Loucy (cell line): Measurements from ENCODE around the gene PTPRC.

Source experiments
- H2AFZ ChIP-seq: fragments of 200-600 bp; sonication (generic); 2 replicates; pipeline ENCODE4 v1.6.0; 2016; ENCODE audit warnings: antibody characterized with exemption, mild to moderate bottlenecking, low read length, moderate library complexity
- H3F3A ChIP-seq: fragments of 200-600 bp; 2 replicates; pipeline ENCODE4 v1.6.0; 2016; ENCODE audit warnings: antibody characterized with exemption, low read depth, mild to moderate bottlenecking
- H3K27me3 ChIP-seq: fragments of 200-600 bp; sonication (generic); 2 replicates; pipeline ENCODE4 v1.6.1; 2014; ENCODE audit warnings: low read length, mild to moderate bottlenecking; ENCODE audit not compliant: insufficient read depth, poor library complexity, severe bottlenecking
- H3K36me3 ChIP-seq: fragments of 200-600 bp; sonication (generic); 2 replicates; pipeline ENCODE4 v1.6.1; 2016; ENCODE audit warnings: low read length; ENCODE audit not compliant: insufficient read depth
- H3K4me1 ChIP-seq: fragments of 200-600 bp; sonication (generic); 2 replicates; pipeline ENCODE4 v1.5.1; 2014; ENCODE audit warnings: low read length, mild to moderate bottlenecking; ENCODE audit not compliant: insufficient read depth, poor library complexity, severe bottlenecking
- H3K4me2 ChIP-seq: fragments of 200-600 bp; sonication (generic); 2 replicates; pipeline ENCODE4 v1.6.0; 2014; ENCODE audit warnings: antibody characterized with exemption, low read length, low read depth, mild to moderate bottlenecking; ENCODE audit not compliant: poor library complexity, severe bottlenecking
- H3K4me3 ChIP-seq: fragments of 200-600 bp; sonication (generic); 2 replicates; pipeline ENCODE4 v1.5.1; 2014; ENCODE audit warnings: low read length, mild to moderate bottlenecking, mixed read lengths; ENCODE audit not compliant: poor library complexity, severe bottlenecking
- H3K79me2 ChIP-seq: fragments of 200-600 bp; sonication (generic); 2 replicates; pipeline ENCODE4 v1.6.1; 2014; ENCODE audit warnings: low read length; ENCODE audit not compliant: insufficient read depth
- H3K9ac ChIP-seq: fragments of 200-600 bp; sonication (generic); 2 replicates; pipeline ENCODE4 v1.6.0; 2014; ENCODE audit warnings: mild to moderate bottlenecking, low read depth, low read length, moderate library complexity; ENCODE audit not compliant: poor library complexity, severe bottlenecking
- H3K9me2 ChIP-seq: fragments of 200-600 bp; sonication (generic); replicated peaks from 2 replicates; pipeline ENCODE4 v1.6.1; 2016; ENCODE audit warnings: low read depth, low read length, mixed read lengths
- H3K9me3 ChIP-seq: fragments of 200-600 bp; sonication (generic); 2 replicates; pipeline ENCODE4 v1.6.1; 2014; ENCODE audit warnings: mild to moderate bottlenecking, antibody characterized with exemption, low read length, low read depth; ENCODE audit not compliant: insufficient read depth
- H4K20me1 ChIP-seq: fragments of 200-600 bp; sonication (generic); 2 replicates; pipeline ENCODE4 v1.6.0; 2014; ENCODE audit warnings: antibody characterized with exemption, low read length, mild to moderate bottlenecking; ENCODE audit not compliant: insufficient read depth, poor library complexity, severe bottlenecking
- EZH2phosphoT487 ChIP-seq: fragments of 200-600 bp; IDR thresholded peaks from 2 replicates; pipeline ENCODE4 v1.6.1; 2018; ENCODE audit warnings: antibody characterized with exemption, mild to moderate bottlenecking, moderate library complexity, borderline replicate concordance
- TF ChIP-seq, protein P1 (sequence below): fragments of 200-600 bp; sonication (generic); conservative IDR thresholded peaks from 2 replicates; pipeline ENCODE4 v1.5.1; 2014; ENCODE audit warnings: mild to moderate bottlenecking, antibody characterized with exemption, low read length

Gene PTPRC

GRCh38 chr1:198793714-198794113, 154.9 kb downstream of the PTPRC start:
- TF ChIP-seq, protein P1, sequence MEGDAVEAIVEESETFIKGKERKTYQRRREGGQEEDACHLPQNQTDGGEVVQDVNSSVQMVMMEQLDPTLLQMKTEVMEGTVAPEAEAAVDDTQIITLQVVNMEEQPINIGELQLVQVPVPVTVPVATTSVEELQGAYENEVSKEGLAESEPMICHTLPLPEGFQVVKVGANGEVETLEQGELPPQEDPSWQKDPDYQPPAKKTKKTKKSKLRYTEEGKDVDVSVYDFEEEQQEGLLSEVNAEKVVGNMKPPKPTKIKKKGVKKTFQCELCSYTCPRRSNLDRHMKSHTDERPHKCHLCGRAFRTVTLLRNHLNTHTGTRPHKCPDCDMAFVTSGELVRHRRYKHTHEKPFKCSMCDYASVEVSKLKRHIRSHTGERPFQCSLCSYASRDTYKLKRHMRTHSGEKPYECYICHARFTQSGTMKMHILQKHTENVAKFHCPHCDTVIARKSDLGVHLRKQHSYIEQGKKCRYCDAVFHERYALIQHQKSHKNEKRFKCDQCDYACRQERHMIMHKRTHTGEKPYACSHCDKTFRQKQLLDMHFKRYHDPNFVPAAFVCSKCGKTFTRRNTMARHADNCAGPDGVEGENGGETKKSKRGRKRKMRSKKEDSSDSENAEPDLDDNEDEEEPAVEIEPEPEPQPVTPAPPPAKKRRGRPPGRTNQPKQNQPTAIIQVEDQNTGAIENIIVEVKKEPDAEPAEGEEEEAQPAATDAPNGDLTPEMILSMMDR, result no peak
- TF ChIP-seq EZH2phosphoT487, result no peak
- Histone ChIP-seq H3K4me3 (no peak overlapping the region), H3K27me3 (no peaks in the 10 kb centered on the region)

GRCh38 chr1:198794498-198794897, 155.7 kb downstream of the PTPRC start:
- Histone ChIP-seq H3K9me2 (no peaks in the 10 kb centered on the region), H3K9me3 (peaks cover 11% of the 10 kb centered on the region; the same call in 1 of the 2 replicates), H3F3A (no peaks in the 10 kb centered on the region), H3K27me3 (no peaks in the 10 kb centered on the region), H3K4me3 (no peak overlapping the region), H3K4me1 (peaks cover 6% of the 10 kb centered on the region), H2AFZ (no peak overlapping the region), H4K20me1 (no peaks in the 10 kb centered on the region), H3K4me2 (no peak overlapping the region), H3K9ac (no peak overlapping the region), H3K36me3 (no peaks in the 10 kb centered on the region), H3K79me2 (no peaks in the 10 kb centered on the region)
- no peak for TF ChIP-seq EZH2phosphoT487
- TF ChIP-seq, protein P1, result no peak

More at GRCh38 chr1:198793714-198794113, 154.9 kb downstream of the PTPRC start:
- Histone ChIP-seq H3K9ac (no peak overlapping the region), H4K20me1 (no peaks in the 10 kb centered on the region), H3K4me1 (peaks cover 9% of the 10 kb centered on the region), H3K9me3 (peaks cover 11% of the 10 kb centered on the region; the same call in 1 of the 2 replicates), H3K79me2 (no peaks in the 10 kb centered on the region), H3K9me2 (no peaks in the 10 kb centered on the region), H3F3A (no peaks in the 10 kb centered on the region), H3K4me2 (no peak overlapping the region), H3K36me3 (no peaks in the 10 kb centered on the region), H2AFZ (no peak overlapping the region)

- no peak overlapping the region for H3K9ac ChIP-seq
- no peak overlapping the region for H3K4me2 ChIP-seq
- H3K9me2 ChIP-seq, result no peaks in the 10 kb centered on the region
- no peak overlapping the region for H3K4me3 ChIP-seq
- no peaks in the 10 kb centered on the region for H3K79me2 ChIP-seq
- H4K20me1 ChIP-seq, result no peaks in the 10 kb centered on the region
- no peaks in the 10 kb centered on the region for H3F3A ChIP-seq
- H3K9me3 ChIP-seq, result peaks cover 11% of the 10 kb centered on the region; the same call in 1 of the 2 replicates
- H3K36me3 ChIP-seq, result no peaks in the 10 kb centered on the region
- no peak for TF ChIP-seq EZH2phosphoT487
- TF ChIP-seq, protein P1, result no peak
- H2AFZ ChIP-seq, result no peak overlapping the region
- no peaks in the 10 kb centered on the region for H3K27me3 ChIP-seq
- H3K4me1 ChIP-seq, result peaks cover 6% of the 10 kb centered on the region
These were observed 158.8 kb downstream of the PTPRC start for GRCh38 chr1:198797656-198798055.
